Astrocyte of the cerebellum (primary cell): ENCODE results near the gene BCL2L13.
A peak's percentile ranks its signal among the peaks of the same experiment; 100 is the strongest.
"Not testable (repeated sequence)": the region's sequence is repeated elsewhere in the genome, so short reads cannot be mapped to it uniquely, and the experiment has no call there.

Experiments used
- DNase-seq: peaks from one replicate; pipeline ENCODE4 v3.0.0-alpha.2; 2011; ENCODE audit warnings: low read depth
- H3K4me3 ChIP-seq: 2 replicates; pipeline ENCODE4 v1.5.1; 2011; ENCODE audit warnings: mild to moderate bottlenecking, low read depth, low read length, moderate library complexity
- in situ Hi-C: cut with HindIII; loops from 2 replicates; pipeline ENCODE4 v1.10.0; 2017; ENCODE audit warnings: low sequenced_read_pairs
- TF ChIP-seq, protein P1 (sequence below): IDR thresholded peaks from 2 replicates; pipeline ENCODE4 v1.5.1; 2012; ENCODE audit warnings: low read length, low read depth, moderate library complexity, mild to moderate bottlenecking; ENCODE audit errors: missing control alignments

BCL2L13 gene

GRCh38 chr22:17749605-17750395 is 111.2 kb downstream of the BCL2L13 start:
- in situ Hi-C loops: no loop called here
- no peak for DNase-seq
- no peak overlapping the region for H3K4me3 ChIP-seq
- TF ChIP-seq, protein P1, sequence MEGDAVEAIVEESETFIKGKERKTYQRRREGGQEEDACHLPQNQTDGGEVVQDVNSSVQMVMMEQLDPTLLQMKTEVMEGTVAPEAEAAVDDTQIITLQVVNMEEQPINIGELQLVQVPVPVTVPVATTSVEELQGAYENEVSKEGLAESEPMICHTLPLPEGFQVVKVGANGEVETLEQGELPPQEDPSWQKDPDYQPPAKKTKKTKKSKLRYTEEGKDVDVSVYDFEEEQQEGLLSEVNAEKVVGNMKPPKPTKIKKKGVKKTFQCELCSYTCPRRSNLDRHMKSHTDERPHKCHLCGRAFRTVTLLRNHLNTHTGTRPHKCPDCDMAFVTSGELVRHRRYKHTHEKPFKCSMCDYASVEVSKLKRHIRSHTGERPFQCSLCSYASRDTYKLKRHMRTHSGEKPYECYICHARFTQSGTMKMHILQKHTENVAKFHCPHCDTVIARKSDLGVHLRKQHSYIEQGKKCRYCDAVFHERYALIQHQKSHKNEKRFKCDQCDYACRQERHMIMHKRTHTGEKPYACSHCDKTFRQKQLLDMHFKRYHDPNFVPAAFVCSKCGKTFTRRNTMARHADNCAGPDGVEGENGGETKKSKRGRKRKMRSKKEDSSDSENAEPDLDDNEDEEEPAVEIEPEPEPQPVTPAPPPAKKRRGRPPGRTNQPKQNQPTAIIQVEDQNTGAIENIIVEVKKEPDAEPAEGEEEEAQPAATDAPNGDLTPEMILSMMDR: no peak

GRCh38 chr22:17751596-17751995 is 113.0 kb downstream of the BCL2L13 start:
- no peak overlapping the region for H3K4me3 ChIP-seq
- DNase-seq: no peak
- in situ Hi-C loops: no loop called here
- TF ChIP-seq, protein P1: no peak

- TF ChIP-seq, protein P1: no peak
- DNase-seq: no peak
- in situ Hi-C loops: no loop called here
- no peak overlapping the region for H3K4me3 ChIP-seq
Measured at GRCh38 chr22:17753401-17753989, 114.9 kb downstream of the BCL2L13 start.

- TF ChIP-seq, protein P1: peak; percentile 31
- in situ Hi-C loops: no loop called here
- DNase-seq: no peak
- no peak overlapping the region for H3K4me3 ChIP-seq
Measured at GRCh38 chr22:17754233-17754925, 115.8 kb downstream of the BCL2L13 start.

GRCh38 chr22:17761138-17761488 is 122.6 kb downstream of the BCL2L13 start:
- no peak for DNase-seq
- TF ChIP-seq, protein P1: no peak
- in situ Hi-C loops: no loop called here
- H3K4me3 ChIP-seq: no peak overlapping the region

DNA sequence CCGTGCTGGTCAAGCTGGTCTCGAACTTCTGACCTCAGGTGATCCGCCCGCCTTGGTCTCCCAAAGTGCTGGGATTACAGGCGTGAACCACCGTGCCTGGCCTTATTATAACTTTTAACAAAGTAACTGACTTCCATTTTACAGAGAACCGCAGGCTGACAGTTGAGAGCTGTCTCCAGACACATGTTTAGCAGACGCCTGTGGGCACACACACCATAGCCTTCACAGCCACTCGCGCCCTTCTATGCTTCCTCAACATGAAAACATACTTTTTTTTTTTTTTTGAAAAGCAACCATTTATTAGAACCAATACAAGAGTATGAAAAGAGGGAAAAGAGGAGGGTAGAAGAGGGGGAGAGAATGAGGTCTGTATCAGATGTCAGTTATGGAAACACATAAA is 124.9 kb downstream of the BCL2L13 start:
- H3K4me3 ChIP-seq, in situ Hi-C loops, DNase-seq: not testable (repeated sequence)

- in situ Hi-C loops: no loop called here
- H3K4me3 ChIP-seq: no peak overlapping the region
- no peak for DNase-seq
- TF ChIP-seq, protein P1: no peak
Measured at GRCh38 chr22:17764036-17764435, 125.5 kb downstream of the BCL2L13 start.

GRCh38 chr22:17764852-17765251 is 126.3 kb downstream of the BCL2L13 start:
- H3K4me3 ChIP-seq, in situ Hi-C loops, DNase-seq: not testable (repeated sequence)
